IPS-20b (cell line): Measurements from ENCODE around the gene AQP12A.
"Not testable (repeated sequence)": the region's sequence is repeated elsewhere in the genome, so short reads cannot be mapped to it uniquely, and the experiment has no call there.

ENCODE experiments used
- H3K27ac ChIP-seq: one replicate; pipeline ENCODE4 v1.5.1; 2013; ENCODE audit warnings: low read length
- H3K27me3 ChIP-seq: 2 replicates; pipeline ENCODE4 v1.6.1; 2013; ENCODE audit warnings: mild to moderate bottlenecking, low read length, inconsistent platforms; ENCODE audit not compliant: insufficient read depth
- H3K36me3 ChIP-seq: 2 replicates; pipeline ENCODE4 v1.6.1; 2013; ENCODE audit warnings: low read depth, mild to moderate bottlenecking, inconsistent platforms, low read length, moderate library complexity; ENCODE audit not compliant: insufficient read depth
- H3K4me1 ChIP-seq: 2 replicates; pipeline ENCODE4 v1.6.1; 2013; ENCODE audit warnings: mild to moderate bottlenecking, control low read depth, inconsistent platforms, low read length, moderate library complexity; ENCODE audit not compliant: insufficient read depth
- H3K4me3 ChIP-seq: 2 replicates; pipeline ENCODE4 v1.5.1; 2013; ENCODE audit warnings: mild to moderate bottlenecking, low read length, inconsistent platforms
- H3K9ac ChIP-seq: 2 replicates; pipeline ENCODE4 v1.6.1; 2013; ENCODE audit warnings: low read depth, mild to moderate bottlenecking, inconsistent platforms, low read length, moderate library complexity
- H3K9me3 ChIP-seq: 2 replicates; pipeline ENCODE4 v1.6.1; 2013; ENCODE audit warnings: mild to moderate bottlenecking, low read depth, low read length, inconsistent platforms; ENCODE audit not compliant: insufficient read depth

AQP12A gene

GRCh38 chr2:240692583-240693561 lies 1.2 kb downstream of the AQP12A start:
- not testable (repeated sequence) for H3K9ac ChIP-seq, H3K27ac ChIP-seq, H3K27me3 ChIP-seq, H3K36me3 ChIP-seq, H3K4me1 ChIP-seq, H3K9me3 ChIP-seq, H3K4me3 ChIP-seq

DNA sequence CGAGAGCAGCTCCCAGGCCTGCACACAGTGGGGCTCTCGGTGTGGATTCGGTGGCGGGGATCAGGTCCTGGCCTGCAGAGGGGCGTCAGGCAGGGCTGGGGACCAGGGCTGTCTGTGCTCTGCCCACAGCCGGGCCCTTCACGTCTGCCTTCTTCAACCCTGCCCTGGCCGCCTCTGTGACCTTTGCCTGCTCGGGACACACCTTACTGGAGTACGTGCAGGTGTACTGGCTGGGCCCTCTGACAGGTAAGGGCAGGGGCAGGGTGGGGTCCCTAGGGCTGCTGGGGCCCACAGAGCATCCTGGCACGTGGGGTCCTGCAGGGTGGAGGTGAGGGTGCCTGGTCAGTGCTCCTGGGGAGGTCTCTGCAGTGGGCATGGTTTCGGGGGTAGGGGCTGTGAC lies 2.6 kb downstream of the AQP12A start:
- not testable (repeated sequence) for H3K27me3 ChIP-seq, H3K4me3 ChIP-seq, H3K9me3 ChIP-seq, H3K27ac ChIP-seq, H3K4me1 ChIP-seq, H3K36me3 ChIP-seq, H3K9ac ChIP-seq

GRCh38 chr2:240695593-240695992 lies 3.9 kb downstream of the AQP12A start:
- H3K9ac ChIP-seq, H3K9me3 ChIP-seq, H3K36me3 ChIP-seq, H3K27me3 ChIP-seq, H3K4me3 ChIP-seq, H3K4me1 ChIP-seq, H3K27ac ChIP-seq: not testable (repeated sequence)

- not testable (repeated sequence) for H3K36me3 ChIP-seq, H3K27ac ChIP-seq, H3K9ac ChIP-seq, H3K4me1 ChIP-seq, H3K27me3 ChIP-seq, H3K4me3 ChIP-seq, H3K9me3 ChIP-seq
Observed at GRCh38 chr2:240696469-240696868, 4.8 kb downstream of the AQP12A start.

DNA sequence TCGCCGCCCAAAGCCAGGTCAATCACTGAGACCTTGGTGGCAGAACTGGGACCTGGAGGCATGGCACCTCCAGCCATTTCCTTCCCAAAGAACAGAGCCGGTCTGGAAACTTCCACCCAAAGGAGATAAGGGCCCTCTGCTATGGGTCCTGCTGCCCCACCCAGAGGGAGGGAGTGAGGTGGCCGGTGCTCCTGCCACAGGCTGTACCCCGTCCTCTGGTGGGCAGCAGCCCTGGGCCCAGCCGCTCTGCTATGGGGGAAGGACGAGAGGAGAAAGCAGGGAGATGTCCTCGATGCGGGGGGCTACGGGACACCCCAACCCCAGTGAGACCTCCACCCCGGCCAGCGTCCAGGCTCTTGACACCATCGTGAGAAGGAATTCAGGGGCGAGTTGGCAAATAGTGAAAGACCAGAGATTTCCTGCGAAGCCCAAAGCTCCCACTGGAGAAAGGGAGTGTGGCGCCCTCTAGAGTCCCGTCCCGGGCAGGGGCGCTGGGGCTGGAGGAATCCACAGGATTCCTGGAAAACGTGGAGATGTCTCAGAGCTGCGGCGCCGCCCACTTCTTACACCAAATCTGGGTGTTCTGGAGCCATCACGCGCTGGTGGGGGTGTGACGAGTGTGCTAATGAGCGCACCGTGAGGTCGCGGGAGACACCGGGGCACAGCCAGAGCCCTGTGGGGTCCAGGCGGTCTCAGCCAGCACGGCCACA lies 7.3 kb downstream of the AQP12A start:
- not testable (repeated sequence) for H3K27me3 ChIP-seq, H3K36me3 ChIP-seq, H3K4me1 ChIP-seq, H3K27ac ChIP-seq, H3K4me3 ChIP-seq, H3K9ac ChIP-seq, H3K9me3 ChIP-seq

- H3K36me3 ChIP-seq, H3K9ac ChIP-seq, H3K4me3 ChIP-seq, H3K4me1 ChIP-seq, H3K27me3 ChIP-seq, H3K9me3 ChIP-seq, H3K27ac ChIP-seq: not testable (repeated sequence)
Observed at GRCh38 chr2:240699835-240700234, 8.2 kb downstream of the AQP12A start.

DNA sequence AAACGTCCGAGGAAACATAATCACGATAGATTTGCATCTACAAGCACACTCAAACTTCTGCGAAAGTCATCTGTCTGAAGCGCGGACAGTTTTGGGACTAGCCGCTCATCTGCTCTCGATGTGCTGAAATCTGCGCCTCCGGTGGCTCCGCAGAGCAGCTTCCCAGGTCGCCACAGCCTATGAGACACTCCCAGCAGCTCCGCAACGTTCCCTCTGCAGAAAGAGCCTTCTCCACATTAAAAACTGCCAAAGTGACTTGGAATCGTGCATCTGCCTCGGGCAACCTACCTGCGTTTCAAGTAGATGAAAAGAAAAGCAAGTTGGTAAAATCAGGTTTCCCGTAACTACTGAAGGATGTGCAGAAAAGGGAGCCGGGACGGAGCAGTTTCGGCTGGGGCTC lies 8.9 kb downstream of the AQP12A start:
- H3K9ac ChIP-seq, H3K9me3 ChIP-seq, H3K36me3 ChIP-seq, H3K27me3 ChIP-seq, H3K4me3 ChIP-seq, H3K27ac ChIP-seq, H3K4me1 ChIP-seq: not testable (repeated sequence)

GRCh38 chr2:240701091-240701735 lies 9.5 kb downstream of the AQP12A start:
- Histone ChIP-seq H3K4me3 (no peak overlapping the region), H3K27ac (no peak overlapping the region), H3K9me3 (no peaks in the 10 kb centered on the region), H3K27me3 (no peaks in the 10 kb centered on the region), H3K9ac (no peak overlapping the region), H3K4me1 (no peaks in the 10 kb centered on the region), H3K36me3 (no peaks in the 10 kb centered on the region)

DNA sequence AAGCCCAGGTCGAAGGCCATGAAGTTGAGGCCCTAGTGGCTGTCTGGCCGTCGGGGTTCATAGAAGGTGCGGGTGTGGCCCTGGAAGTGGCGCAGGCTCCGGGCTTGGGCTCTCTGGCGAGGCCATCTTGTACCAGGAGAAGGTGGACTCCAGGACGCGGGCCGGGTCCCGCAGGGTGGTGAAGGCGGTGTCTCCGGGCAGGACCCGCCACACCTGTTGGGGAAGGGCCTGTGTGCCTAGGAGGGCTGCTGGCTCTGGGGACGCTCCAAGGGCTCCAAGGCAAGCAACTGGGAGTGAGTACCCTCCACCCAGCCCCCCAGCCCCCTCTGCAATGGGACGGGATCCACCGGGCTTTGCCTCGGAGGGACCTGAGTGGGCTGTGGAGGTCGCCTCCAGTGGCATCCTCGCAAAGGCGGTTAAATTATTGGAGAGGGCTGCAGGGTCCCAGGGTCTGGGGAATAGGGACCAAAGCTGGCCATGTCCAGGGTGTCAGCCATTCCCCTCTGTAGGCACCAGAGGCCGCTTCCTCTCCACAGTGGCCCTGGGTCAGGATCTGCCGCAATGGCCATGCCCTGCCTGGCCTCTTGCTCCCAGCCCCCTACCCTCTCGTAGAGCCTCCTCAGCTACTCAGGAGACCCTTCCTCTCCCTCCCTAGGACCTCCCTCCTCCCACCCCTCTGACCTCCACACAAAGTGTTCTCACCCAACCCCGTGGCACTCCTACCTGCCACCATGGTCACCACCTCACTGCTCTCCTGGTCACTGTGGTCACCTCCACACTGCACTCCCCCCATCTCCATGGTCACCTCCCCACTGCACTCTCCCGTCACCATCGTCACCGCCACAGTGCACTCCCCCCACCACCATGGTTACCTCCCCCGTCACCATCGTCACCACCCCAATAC lies 10.3 kb downstream of the AQP12A start:
- H3K4me1 ChIP-seq, result no peaks in the 10 kb centered on the region
- H3K36me3 ChIP-seq, result no peaks in the 10 kb centered on the region
- no peak overlapping the region for H3K4me3 ChIP-seq
- no peaks in the 10 kb centered on the region for H3K27me3 ChIP-seq
- no peak overlapping the region for H3K27ac ChIP-seq
- no peaks in the 10 kb centered on the region for H3K9me3 ChIP-seq
- no peak overlapping the region for H3K9ac ChIP-seq

DNA sequence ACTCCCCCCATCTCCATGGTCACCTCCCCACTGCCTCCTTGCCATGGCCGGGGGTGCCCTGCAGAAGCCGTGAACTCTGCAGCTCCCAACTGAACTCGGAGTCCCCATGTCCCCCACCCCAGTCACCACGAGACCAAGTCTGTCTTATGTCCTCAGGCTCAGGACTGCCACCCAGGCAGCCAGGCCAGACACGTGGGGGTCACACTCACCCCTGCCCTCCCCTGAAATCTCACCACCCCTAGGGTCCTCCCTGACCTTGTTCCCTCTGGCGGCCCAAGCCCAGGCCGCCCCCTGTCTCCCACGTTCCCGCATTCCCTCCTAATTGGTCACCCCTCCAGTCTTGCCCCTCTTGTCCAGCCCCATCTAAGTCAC lies 11.0 kb downstream of the AQP12A start:
- no peak overlapping the region for H3K27ac ChIP-seq
- H3K9ac ChIP-seq, result no peak overlapping the region
- no peaks in the 10 kb centered on the region for H3K27me3 ChIP-seq
- no peak overlapping the region for H3K4me3 ChIP-seq
- no peaks in the 10 kb centered on the region for H3K4me1 ChIP-seq
- H3K36me3 ChIP-seq, result no peaks in the 10 kb centered on the region
- no peaks in the 10 kb centered on the region for H3K9me3 ChIP-seq
